Nephron (organoid): ENCODE results near the gene SOX2.

Experiments
- H3K27ac Mint-ChIP-seq, 3 experiments: 2 replicates each; pipeline ENCODE4 v1.8.0; 2020; ENCODE audit warnings: mixed read lengths in 3 of 3, mild to moderate bottlenecking in 2 of 3, moderate library complexity in 1 of 3
- H3K27me3 Mint-ChIP-seq: 2 replicates; pipeline ENCODE4 v1.8.0; 2021; ENCODE audit warnings: low read depth, mild to moderate bottlenecking, moderate library complexity, mixed read lengths
- H3K36me3 Mint-ChIP-seq: 2 replicates; pipeline ENCODE4 v1.8.0; 2020; ENCODE audit warnings: low read depth, mixed read lengths
- H3K4me1 Mint-ChIP-seq: 2 replicates; pipeline ENCODE4 v1.8.0; 2020; ENCODE audit warnings: mixed read lengths
- H3K4me3 Mint-ChIP-seq, 3 experiments: 2 replicates each; pipeline ENCODE4 v1.8.0; 2020; ENCODE audit warnings: mild to moderate bottlenecking in 3 of 3, mixed read lengths in 3 of 3, moderate library complexity in 2 of 3
- H3K9me3 Mint-ChIP-seq: 2 replicates; pipeline ENCODE4 v1.8.0; 2020; ENCODE audit warnings: mixed read lengths
- CTCF ChIP-seq, 3 experiments: fragments of 200-600 bp; sonication (generic); IDR thresholded peaks; one replicate each; pipeline ENCODE4 v1.5.0; 2021; ENCODE audit warnings: antibody characterized with exemption in 3 of 3; ENCODE audit not compliant: unreplicated experiment in 3 of 3

SOX2 gene

GRCh38 chr3:181711325-181712135 is at the start of gene SOX2:
SOX2 (plus strand) TSS chr3:181711925; CDS start chr3:181712361, 436 bp downstream.
- Mint-ChIP-seq H3K4me3 (peak within 1 kb of the TSS; percentile 82 to 90 (median 84)), H3K4me1 (peaks cover 10% of the 10 kb centered on the region), H3K27me3 (no peaks in the 10 kb centered on the region), H3K9me3 (no peaks in the 10 kb centered on the region), H3K27ac (peak within 1 kb of the TSS in 1 of 3 experiments; percentile 69), H3K36me3 (no peaks in the 10 kb centered on the region)
- no peak for TF ChIP-seq CTCF (IDR thresholded peaks at IDR 0.05; ENCODE audit: unreplicated experiment in 3 of 3)

GRCh38 chr3:181683563-181683962 is 28.2 kb upstream of the SOX2 start:
- no peaks in the 10 kb centered on the region for H3K9me3 Mint-ChIP-seq
- H3K27me3 Mint-ChIP-seq = no peaks in the 10 kb centered on the region
- H3K4me1 Mint-ChIP-seq = no peaks in the 10 kb centered on the region
- no peak for TF ChIP-seq CTCF (IDR thresholded peaks at IDR 0.05; ENCODE audit: unreplicated experiment in 3 of 3)
- H3K4me3 Mint-ChIP-seq = no peak overlapping the region
- no peak overlapping the region for H3K27ac Mint-ChIP-seq
- H3K36me3 Mint-ChIP-seq = no peaks in the 10 kb centered on the region

- no peaks in the 10 kb centered on the region for H3K27me3 Mint-ChIP-seq
- H3K4me1 Mint-ChIP-seq = no peaks in the 10 kb centered on the region
- TF ChIP-seq CTCF (IDR thresholded peaks at IDR 0.05; ENCODE audit: unreplicated experiment in 3 of 3) = no peak
- H3K27ac Mint-ChIP-seq = no peak overlapping the region
- H3K4me3 Mint-ChIP-seq = no peak overlapping the region
- H3K9me3 Mint-ChIP-seq = no peaks in the 10 kb centered on the region
- no peaks in the 10 kb centered on the region for H3K36me3 Mint-ChIP-seq
These were observed 24.5 kb upstream of the SOX2 start for GRCh38 chr3:181687190-181687589.

GRCh38 chr3:181687731-181688130 is 24.0 kb upstream of the SOX2 start:
- Mint-ChIP-seq H3K36me3 (no peaks in the 10 kb centered on the region), H3K27ac (no peak overlapping the region), H3K27me3 (no peaks in the 10 kb centered on the region), H3K4me3 (no peak overlapping the region), H3K4me1 (no peaks in the 10 kb centered on the region), H3K9me3 (no peaks in the 10 kb centered on the region)
- no peak for TF ChIP-seq CTCF (IDR thresholded peaks at IDR 0.05; ENCODE audit: unreplicated experiment in 3 of 3)

GRCh38 chr3:181689546-181689945 is 22.2 kb upstream of the SOX2 start:
- Mint-ChIP-seq H3K27me3 (no peaks in the 10 kb centered on the region), H3K9me3 (no peaks in the 10 kb centered on the region), H3K36me3 (no peaks in the 10 kb centered on the region), H3K4me3 (no peak overlapping the region), H3K4me1 (no peaks in the 10 kb centered on the region), H3K27ac (no peak overlapping the region)
- TF ChIP-seq CTCF (IDR thresholded peaks at IDR 0.05; ENCODE audit: unreplicated experiment in 3 of 3) = no peak

GRCh38 chr3:181690769-181691168 is 21.0 kb upstream of the SOX2 start:
- TF ChIP-seq CTCF (IDR thresholded peaks at IDR 0.05; ENCODE audit: unreplicated experiment in 3 of 3) = no peak
- no peaks in the 10 kb centered on the region for H3K27me3 Mint-ChIP-seq
- H3K4me3 Mint-ChIP-seq = no peak overlapping the region
- H3K27ac Mint-ChIP-seq = no peak overlapping the region
- no peaks in the 10 kb centered on the region for H3K36me3 Mint-ChIP-seq
- no peaks in the 10 kb centered on the region for H3K4me1 Mint-ChIP-seq
- H3K9me3 Mint-ChIP-seq = no peaks in the 10 kb centered on the region
